Gastroesophageal sphincter (tissue), 3 donors: ENCODE data around the gene GNG12.

ENCODE experiments used
- EP300 ChIP-seq: sonication (generic); formaldehyde crosslinking; IDR thresholded peaks from one replicate; pipeline ENCODE4 v1.6.1; 2017; ENCODE audit warnings: antibody characterized with exemption, mild to moderate bottlenecking
- POLR2AphosphoS5 ChIP-seq: sonication (generic); formaldehyde crosslinking; IDR thresholded peaks from one replicate; pipeline ENCODE4 v1.6.1; 2017; ENCODE audit warnings: antibody characterized with exemption
- TF ChIP-seq, protein P1 (sequence below), 4 experiments: fragments of 200-600 bp in 2 of 4; fragments of 450-650 bp in 2 of 4; sonication (generic) in 1 of 4; IDR thresholded peaks; one replicate each; pipeline ENCODE4 v1.5.1; 2017 to 2019; ENCODE audit warnings: antibody characterized with exemption in 4 of 4, mild to moderate bottlenecking in 2 of 4, moderate library complexity in 2 of 4

DNA sequence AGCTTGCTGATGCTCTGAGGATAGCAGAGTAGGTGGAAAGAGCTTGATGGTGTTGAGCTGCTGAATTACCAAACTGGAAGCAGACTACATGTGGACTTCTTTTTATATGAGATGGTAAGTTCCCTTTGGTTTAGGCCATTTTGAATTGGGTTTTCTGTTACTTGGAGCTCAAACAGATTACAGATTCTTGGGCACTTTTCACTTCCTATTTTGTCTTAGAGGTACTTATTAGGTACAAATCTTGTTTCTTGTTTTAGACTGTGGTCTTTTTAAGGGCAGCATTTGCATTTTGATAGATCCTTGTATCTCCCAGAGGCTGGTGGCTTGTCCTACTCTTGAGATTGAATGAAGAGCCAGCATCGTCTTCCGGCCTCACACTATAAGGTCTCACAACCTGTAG is 78.1 kb downstream of the GNG12 start:
- TF ChIP-seq, protein P1, sequence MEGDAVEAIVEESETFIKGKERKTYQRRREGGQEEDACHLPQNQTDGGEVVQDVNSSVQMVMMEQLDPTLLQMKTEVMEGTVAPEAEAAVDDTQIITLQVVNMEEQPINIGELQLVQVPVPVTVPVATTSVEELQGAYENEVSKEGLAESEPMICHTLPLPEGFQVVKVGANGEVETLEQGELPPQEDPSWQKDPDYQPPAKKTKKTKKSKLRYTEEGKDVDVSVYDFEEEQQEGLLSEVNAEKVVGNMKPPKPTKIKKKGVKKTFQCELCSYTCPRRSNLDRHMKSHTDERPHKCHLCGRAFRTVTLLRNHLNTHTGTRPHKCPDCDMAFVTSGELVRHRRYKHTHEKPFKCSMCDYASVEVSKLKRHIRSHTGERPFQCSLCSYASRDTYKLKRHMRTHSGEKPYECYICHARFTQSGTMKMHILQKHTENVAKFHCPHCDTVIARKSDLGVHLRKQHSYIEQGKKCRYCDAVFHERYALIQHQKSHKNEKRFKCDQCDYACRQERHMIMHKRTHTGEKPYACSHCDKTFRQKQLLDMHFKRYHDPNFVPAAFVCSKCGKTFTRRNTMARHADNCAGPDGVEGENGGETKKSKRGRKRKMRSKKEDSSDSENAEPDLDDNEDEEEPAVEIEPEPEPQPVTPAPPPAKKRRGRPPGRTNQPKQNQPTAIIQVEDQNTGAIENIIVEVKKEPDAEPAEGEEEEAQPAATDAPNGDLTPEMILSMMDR (IDR thresholded peaks at IDR 0.05): no peak
- TF ChIP-seq POLR2AphosphoS5 (no peak), EP300 (no peak)
